Posterior vena cava (tissue), 2 donors: ENCODE results near the gene STH. TPM values are rescaled to one million over a fixed set of nuclear protein-coding genes. Genes with fewer than 3 reads are reported as not detected.

Experiments used
- DNase-seq: peaks from one replicate; pipeline ENCODE4 v3.0.0-alpha.2; 2020; ENCODE audit warnings: low spot score
- intact Hi-C, 2 donors: fragments of 100-400 bp; cut with DNase I; formaldehyde crosslinking; loops; one replicate each; pipeline versions ENCODE4 v1.14.1 to v1.14.2; 2022 to 2023
- total RNA-seq, 2 donors: library from RNA; stranded (reverse); fragmentation: NEBNext Ultra II Directional; extraction: Animal tissue kit (Norgen Biotek cat#: 25700); gene quantifications; one replicate each; pipeline ENCODE4 v1.2.1, GENCODE V29; 2021
- donor health status: DM: yes; HTN: yes; CAD: no.
- donor health status: DM: yes; HTN: yes; CAD: no.

Gene STH
- total RNA-seq, 2 donors from 2014 or later = not detected

- no peak for DNase-seq
- intact Hi-C loops = no loop called here
These were observed 34.3 kb downstream of the STH start for GRCh38 chr17:46033392-46033791.

GRCh38 chr17:46035112-46035818 is 36.2 kb downstream of the STH start:
- intact Hi-C loops = no loop called here

GRCh38 chr17:46036491-46036890 is 37.4 kb downstream of the STH start:
- no peak for DNase-seq
- intact Hi-C loops = no loop called here

More at GRCh38 chr17:46035112-46035818, 36.2 kb downstream of the STH start:
- no peak for DNase-seq

GRCh38 chr17:46037722-46038255 is 38.7 kb downstream of the STH start:
- intact Hi-C loops = no loop called here
- DNase-seq = no peak

DNA sequence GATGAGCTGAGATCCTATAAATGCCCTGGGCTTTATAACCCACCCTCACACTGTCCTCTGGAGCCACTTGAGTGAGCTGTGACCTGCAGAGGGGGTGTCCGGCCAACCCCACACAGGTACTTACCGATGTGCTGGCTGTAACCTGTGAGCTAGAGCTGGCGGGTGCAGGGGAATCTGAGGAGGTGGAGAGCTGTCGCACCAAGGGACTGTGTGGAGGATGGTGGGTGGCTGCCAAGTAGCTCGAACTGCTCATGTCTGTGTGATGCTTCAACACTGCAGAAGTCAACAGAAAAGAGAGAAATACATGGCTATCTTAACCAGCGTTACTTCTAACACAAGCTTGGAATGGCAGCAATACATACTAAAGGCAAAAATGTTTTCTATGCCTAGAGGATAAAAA is 39.4 kb downstream of the STH start:
- intact Hi-C loops = no loop called here
- no peak for DNase-seq

DNA sequence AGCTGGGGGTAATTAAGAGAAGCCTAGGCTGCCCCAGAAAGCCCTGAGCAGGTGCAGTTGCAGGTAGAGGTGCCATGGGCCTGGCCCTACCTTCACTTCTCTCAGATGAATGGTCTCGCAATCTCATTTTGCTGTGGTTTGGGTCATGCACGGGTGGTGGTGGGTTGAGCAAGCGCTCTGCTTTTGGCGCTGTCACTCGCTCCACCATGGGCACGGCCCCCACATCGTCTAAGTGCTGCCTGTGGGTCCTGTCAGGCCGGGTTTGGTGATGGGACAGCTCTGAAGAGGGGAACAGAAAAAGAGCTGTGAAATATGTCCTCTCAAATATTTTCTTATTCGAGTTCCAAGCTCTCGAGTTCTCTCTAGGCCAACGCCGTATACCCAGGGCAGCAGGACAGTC is 39.9 kb downstream of the STH start:
- DNase-seq = no peak
- intact Hi-C loops = no loop called here

GRCh38 chr17:46039592-46040186 is 40.6 kb downstream of the STH start:
- intact Hi-C loops = loop anchor here in 1 of 2 donors (5.0 kb wide), 1 partner anchor 173 kb away; no protein-coding TSS in a partner anchor
- DNase-seq = no peak

GRCh38 chr17:46042246-46042645 is 43.2 kb downstream of the STH start:
- DNase-seq = no peak
- intact Hi-C loops = loop anchor here in 1 of 2 donors (5.0 kb wide), 1 partner anchor 170 kb away; no protein-coding TSS in a partner anchor

- intact Hi-C loops = loop anchor here in 1 of 2 donors (5.0 kb wide), 1 partner anchor 169 kb away; no protein-coding TSS in a partner anchor
- DNase-seq = no peak
These were observed 43.9 kb downstream of the STH start for GRCh38 chr17:46042925-46043324.

DNA sequence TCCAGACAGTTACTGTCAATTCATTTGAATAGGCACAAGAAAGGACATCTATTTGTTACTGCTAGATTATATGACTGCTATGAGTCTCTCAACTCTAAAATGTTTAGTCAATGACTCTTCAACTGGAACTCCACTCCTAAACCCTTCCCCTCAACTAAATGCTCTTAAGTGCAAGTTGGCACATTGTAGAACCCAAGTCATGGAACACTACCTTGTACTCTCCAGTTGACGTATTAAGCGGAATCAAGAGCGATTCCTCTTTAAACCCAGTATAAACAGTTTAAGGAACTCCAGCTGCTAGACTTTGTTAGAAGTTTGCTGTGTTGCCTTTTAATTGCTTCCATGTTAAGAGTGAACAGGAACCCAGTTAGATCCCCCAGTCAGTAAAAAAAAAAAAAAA is 44.6 kb downstream of the STH start:
- intact Hi-C loops = loop anchor here in 1 of 2 donors (5.0 kb wide), 1 partner anchor 169 kb away; no protein-coding TSS in a partner anchor
- DNase-seq = no peak

DNA sequence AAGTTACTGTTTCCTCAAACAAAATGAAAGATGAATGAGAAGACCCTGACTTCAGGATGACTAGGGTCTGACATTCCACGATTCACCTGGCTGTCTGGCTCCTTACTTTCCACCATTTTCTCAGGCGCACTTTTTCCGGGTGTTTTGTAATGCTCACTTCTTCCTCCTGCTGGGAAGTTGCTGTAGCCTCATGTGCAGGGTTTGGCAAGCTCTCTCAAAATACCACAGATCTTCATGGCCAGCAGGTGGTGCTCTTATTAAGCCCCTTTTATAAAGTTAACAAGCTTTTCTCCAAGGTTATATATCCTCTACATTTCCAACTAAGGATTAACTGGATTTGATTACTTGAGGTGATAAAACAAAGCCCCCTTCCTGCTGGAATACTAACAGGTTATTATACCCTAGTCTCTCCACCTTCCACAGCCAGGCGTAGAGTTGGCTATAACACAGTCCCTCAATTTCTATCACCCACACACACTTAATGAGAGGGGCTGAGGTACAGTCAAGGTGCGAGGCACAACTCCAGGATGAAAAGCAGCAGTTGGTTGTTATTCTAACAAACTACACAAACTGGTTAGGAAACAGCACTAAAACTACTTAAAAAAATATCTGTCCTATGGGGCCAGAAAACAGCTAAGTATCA is 45.4 kb downstream of the STH start:
- DNase-seq = no peak
- intact Hi-C loops = loop anchor here in 1 of 2 donors (5.0 kb wide), 1 partner anchor 168 kb away; no protein-coding TSS in a partner anchor

DNA sequence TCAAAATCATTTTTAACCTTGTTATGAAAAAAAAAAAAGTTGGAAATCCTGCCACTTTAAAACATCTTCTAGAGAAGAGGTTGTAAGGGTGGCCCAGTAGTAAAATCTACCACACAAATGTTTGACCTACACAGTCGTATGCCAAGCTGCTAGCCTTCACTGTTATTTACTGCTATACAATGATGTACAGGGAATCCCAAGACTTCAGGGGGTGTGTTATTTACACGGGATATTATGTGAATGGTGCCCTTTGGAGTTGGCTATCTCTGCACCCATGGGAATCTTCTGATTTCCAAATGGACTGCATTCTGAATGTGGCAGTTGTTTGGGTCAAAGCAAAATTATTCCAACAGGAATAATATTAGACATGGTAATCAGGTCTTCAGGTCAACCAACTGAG is 45.9 kb downstream of the STH start:
- intact Hi-C loops = loop anchor here (5.0 kb wide), 2 partner anchors 147 to 167 kb away; partner anchors contain the start of gene KANSL1 (in 1 of the 2)
- DNase-seq = no peak

- DNase-seq = no peak
- intact Hi-C loops = loop anchor here in 1 of 2 donors (5.0 kb wide), 1 partner anchor 147 kb away; the partner anchor contains the start of gene KANSL1
These were observed 46.6 kb downstream of the STH start for GRCh38 chr17:46045639-46046038.

DNA sequence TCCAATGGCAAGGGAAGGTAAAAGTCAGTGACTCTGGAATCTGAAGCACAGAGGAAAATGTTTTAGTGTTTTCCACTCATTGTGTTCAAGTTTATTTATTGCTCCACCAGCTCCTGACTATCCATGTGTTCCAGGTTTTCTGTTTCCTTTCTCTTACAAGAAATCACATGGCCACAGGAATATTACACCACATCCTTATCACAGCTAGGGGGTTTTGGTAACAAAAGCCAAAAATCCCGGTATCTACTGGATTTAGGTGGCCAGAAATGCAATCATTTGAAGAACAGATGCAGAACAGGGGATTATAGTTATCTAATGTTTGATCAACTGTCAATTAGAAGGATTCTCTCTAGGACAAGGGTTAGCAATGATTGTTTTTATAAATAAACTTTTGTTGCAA is 47.9 kb downstream of the STH start:
- intact Hi-C loops = loop anchor here in 1 of 2 donors (5.0 kb wide), 1 partner anchor 145 kb away; the partner anchor contains the start of gene KANSL1
- DNase-seq = no peak

DNA sequence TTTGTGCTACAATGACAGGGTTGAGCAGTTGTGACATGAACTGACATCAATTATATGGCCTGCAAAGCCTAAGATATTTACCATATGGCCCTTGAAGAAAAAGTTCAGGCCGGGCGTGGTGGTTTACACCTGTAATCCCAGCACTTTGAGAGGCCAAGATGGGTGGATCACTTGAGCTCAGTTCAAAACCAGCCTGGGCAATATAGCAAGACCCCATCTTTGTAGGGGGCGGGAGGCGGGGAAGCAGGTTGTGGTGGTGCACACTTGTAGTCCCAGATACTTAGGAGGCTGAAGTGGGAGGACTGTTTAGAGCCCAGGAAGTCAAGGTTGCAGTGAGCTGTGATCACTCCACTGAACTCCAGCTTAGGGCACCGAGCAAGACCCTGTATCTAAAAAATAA is 48.3 kb downstream of the STH start:
- intact Hi-C loops = loop anchor here in 1 of 2 donors (5.0 kb wide), 1 partner anchor 145 kb away; the partner anchor contains the start of gene KANSL1
- DNase-seq = no peak

GRCh38 chr17:46047856-46048255 is 48.8 kb downstream of the STH start:
- intact Hi-C loops = loop anchor here in 1 of 2 donors (5.0 kb wide), 1 partner anchor 144 kb away; the partner anchor contains the start of gene KANSL1
- DNase-seq = no peak
